TTC549 (cell line): ENCODE measurements around the gene CNTNAP2.

Source experiments
- FAIRE-seq: peaks from 2 replicates; lab custom pipeline; 2012; peaks lifted over from hg19 to GRCh38; lab: Jason Lieb, UNC

The CNTNAP2 gene

GRCh38 chr7:147411096-147411495 lies 1294.5 kb downstream of the CNTNAP2 start:
- FAIRE-seq, result no peak

GRCh38 chr7:147412109-147412508 lies 1295.5 kb downstream of the CNTNAP2 start:
- no peak for FAIRE-seq

DNA sequence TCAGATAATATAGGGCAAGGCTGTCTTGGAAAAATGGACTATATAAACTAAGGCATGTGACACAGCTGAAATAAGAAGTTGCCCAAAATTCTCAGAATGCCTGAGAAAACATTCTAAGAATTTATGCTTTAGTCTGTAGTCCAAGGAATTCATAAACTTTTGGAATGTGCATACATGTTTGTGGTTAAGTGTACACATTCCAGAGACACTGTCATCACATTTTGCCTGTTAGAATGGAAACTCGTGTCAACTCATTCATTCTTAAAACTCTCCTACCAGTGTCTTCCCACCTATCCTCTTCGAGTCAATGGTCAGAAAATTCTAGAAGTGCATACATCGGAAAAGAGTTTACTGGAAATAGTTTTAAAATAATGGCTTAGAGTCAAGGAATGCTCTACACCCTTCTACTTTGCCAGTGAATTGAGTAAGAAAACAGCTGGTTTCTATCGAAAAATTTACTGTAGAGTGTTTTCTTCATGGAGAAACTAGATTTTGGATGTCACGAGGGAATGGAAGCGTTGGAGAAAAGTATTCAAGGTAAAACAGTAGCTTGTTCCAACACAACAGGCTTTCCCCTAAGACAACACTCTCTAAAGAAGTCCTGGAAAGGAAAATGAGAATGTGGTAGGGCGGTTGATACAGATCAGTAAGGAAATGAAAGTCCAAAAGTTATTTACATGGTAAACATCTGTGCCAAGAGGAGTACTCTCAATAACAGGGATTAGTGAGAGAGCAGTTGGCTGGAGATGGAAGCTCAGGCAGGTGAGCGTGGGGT lies 1296.4 kb downstream of the CNTNAP2 start:
- no peak for FAIRE-seq

DNA sequence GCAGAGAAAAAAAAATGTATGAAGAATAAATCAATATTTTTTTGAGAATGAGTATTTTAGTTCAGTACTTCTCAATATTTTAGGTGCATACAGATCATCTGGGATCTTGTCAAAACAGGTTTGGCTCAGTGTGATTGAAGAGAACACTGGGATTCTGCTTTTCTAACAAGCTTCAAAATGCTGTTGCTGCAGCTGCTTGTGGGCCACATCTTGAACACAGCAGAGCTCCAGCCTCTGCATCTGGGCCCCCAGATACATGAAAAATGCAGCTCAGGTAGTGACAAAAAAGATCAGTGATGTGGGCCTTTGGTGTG lies 1296.9 kb downstream of the CNTNAP2 start:
- no peak for FAIRE-seq

DNA sequence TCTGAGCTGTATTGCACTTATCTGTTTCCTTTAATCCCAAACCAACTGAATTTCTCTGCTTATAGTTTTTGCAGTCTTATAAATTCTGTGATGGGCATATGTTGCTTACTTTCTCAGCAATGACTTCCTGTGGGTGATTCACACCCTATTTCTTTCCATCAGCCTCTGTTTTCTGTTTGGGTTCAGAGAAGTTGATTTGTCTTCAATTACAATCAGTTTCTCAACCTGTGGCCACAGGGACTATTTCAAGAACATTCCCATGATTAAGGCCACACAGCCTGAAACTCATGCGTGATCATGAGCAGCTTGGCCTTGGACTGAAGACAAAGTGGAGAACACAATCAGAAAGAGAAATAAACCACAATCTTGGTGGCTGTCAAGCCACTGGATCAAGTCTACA lies 1299.4 kb downstream of the CNTNAP2 start:
- FAIRE-seq, result no peak

- no peak for FAIRE-seq
These were observed 1302.4 kb downstream of the CNTNAP2 start for GRCh38 chr7:147418966-147419365.

DNA sequence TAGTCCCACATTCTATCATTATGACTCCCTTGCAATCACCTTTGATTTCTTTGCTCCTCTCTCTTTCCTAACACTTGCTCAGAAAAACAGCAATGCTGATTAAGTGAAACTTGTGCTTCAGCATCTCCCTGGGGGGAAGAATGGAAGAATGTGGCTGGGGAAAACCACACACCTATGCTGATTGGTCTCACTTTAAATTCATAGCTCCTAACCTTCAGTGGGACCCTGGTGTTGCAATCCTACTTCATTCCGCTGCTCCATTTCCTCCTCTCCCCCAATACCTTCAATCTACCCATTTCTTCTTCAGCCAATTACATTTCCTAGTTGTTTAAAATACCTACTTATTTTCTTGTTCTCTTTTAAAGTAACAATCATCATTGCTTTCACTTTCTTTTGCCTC lies 1307.3 kb downstream of the CNTNAP2 start:
- no peak for FAIRE-seq

DNA sequence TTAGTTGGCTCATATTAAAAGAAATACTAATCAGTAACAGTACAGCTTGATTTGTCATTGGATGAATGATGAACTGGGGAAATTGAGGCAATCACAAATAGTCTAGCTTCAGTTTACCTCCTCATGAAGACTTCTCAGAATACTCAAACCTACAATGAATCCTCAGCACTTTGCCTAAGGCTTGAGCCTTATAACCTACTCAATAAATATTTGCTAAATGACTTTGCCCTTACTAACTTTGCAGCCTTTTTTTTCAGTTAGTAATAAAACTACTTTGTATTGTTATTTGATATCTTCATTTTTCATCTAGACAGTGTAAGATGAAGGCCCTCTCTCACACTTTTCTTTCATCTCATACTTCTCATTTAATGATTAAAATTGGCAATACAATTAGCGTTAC lies 1311.5 kb downstream of the CNTNAP2 start:
- no peak for FAIRE-seq

DNA sequence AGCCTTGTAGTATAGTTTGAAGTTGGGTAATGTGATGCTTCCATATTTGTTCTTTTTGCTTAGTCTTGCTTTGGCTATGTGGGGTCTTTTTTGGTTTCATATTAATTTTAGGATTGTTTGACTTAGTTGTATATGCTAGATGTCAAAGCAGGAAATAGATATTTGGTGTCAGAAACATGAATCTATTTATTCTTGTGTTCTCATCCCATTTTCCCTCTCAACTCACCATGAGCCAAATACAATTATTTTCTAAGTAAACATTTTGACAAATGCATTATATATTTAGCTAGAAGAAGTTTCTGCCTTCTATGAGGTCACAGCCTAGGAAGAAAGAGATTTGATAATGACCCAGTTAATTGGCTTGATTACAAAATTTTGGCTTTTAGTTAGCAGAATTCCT lies 1313.4 kb downstream of the CNTNAP2 start:
- no peak for FAIRE-seq

GRCh38 chr7:147432079-147432478 lies 1315.5 kb downstream of the CNTNAP2 start:
- FAIRE-seq, result no peak

- FAIRE-seq, result no peak
These were observed 1316.0 kb downstream of the CNTNAP2 start for GRCh38 chr7:147432576-147432975.

- no peak for FAIRE-seq
These were observed 1320.1 kb downstream of the CNTNAP2 start for GRCh38 chr7:147436718-147437117.

DNA sequence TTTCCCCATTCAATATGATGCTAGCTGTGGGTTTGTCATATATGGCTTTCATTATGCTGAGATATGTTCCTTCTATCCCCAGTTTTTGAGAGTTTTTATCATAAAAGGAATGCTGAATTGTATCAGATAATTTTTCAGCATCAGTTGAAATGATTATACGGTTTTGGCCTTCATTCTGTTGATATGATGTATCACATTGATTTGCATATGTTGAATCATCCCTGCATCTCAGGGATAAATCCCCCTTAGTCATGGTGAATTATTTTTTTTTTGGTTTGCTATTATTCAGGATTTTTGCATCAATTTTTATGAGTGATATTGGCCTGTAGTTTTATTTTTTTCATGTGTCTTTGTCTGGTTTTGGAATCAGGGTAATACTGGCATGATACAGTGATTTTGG lies 1321.6 kb downstream of the CNTNAP2 start:
- no peak for FAIRE-seq

GRCh38 chr7:147443942-147444341 lies 1327.3 kb downstream of the CNTNAP2 start:
- FAIRE-seq, result no peak

DNA sequence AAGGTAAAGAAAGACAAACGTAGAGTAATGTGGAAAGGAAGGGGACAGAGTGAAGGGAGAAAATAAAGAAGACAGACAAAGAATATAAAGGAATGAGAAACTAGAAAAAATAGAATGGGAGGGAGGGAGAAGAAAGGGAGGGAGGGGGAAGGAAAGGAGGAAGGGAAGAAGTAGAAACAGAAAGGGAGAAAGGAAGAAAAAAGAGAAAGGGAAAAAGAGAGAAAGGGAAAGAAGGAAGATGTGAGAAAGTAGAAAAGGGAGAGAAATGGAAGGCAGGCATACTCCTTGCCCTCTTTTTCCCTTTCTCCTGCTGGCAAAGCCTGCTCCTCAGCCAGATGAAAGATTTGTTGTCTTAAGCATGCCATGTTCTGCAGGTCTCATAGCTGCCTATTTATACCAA lies 1336.2 kb downstream of the CNTNAP2 start:
- FAIRE-seq, result no peak

DNA sequence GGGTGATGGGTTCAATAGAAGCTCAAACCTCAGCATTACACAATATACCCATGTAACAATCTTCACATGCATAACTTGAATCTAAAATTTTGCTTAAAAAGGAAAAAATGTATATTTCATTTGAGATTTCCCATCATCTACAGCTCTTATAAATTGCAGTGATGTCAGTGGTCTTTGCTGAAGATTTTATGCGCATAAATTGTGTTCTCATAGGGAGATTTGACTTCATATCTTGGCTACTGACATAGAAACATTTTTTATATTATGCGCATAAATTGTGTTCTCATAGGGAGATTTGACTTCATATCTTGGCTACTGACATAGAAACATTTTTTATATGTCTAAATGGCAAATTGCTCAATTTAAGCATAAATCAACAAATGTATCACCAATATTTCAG lies 1348.6 kb downstream of the CNTNAP2 start:
- no peak for FAIRE-seq

DNA sequence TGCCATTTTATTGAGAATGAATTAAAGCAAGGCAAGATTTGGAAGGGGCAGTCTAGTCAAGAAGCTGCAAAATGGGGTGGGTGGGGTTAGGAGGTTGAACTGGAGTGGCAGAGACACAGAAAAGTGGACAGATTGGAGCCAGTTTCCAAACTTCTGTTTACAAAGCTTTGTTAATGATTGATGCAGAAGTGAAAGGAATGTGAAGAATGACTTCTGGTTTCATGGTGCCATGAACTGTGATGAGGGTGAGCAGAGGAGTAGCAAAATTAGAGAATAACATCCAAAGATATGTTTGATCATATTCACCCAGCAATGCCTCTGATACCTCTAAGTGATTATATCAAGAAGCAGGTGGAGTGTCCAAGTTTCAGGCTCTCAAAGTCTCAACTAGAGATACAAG lies 1356.0 kb downstream of the CNTNAP2 start:
- no peak for FAIRE-seq

- no peak for FAIRE-seq
These were observed 1358.3 kb downstream of the CNTNAP2 start for GRCh38 chr7:147474862-147475261.

DNA sequence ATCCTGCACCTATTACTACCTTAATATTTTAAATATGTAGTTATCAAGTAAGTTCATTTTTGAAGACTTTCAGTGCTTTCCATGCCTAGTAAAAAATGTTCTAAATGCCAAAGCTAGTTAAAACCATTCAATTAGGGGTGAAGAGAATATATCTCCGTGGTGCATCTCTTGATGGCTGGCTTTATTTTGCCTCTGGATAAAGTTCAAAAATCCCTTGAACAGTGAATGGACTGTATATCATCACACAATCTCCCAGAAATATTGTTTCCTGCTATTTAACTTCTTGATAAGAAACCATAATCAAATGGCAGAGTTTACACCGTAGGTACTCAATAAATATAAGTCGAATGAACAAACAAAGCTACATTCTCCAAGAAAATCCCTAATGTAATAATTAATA lies 1360.9 kb downstream of the CNTNAP2 start:
- no peak for FAIRE-seq

- FAIRE-seq, result no peak
These were observed 1362.2 kb downstream of the CNTNAP2 start for GRCh38 chr7:147478796-147479195.

- FAIRE-seq, result no peak
These were observed 1367.2 kb downstream of the CNTNAP2 start for GRCh38 chr7:147483634-147484292.

DNA sequence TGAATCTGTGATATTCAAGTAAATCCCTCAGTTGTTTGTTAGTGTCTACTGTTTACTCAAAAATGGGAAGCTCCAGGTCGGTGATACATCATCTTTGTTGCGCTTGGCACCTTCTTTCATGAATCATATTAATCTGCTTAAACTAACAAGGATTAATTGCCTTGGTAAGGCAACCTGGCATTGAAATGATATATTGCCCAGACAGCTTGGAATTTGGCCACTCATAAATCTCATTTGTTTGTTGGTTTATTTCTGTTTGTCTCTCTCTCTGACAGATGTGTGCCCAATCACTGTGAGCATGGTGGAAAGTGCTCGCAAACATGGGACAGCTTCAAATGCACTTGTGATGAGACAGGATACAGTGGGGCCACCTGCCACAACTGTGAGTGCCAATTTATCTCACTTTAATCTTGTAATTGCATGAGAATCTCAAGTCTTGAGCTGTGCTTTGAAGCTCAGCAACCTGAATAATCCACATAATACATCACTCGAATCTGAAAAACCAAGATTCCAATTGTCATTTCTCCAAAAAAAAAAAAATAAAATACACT lies 1369.1 kb downstream of the CNTNAP2 start:
- FAIRE-seq, result no peak

DNA sequence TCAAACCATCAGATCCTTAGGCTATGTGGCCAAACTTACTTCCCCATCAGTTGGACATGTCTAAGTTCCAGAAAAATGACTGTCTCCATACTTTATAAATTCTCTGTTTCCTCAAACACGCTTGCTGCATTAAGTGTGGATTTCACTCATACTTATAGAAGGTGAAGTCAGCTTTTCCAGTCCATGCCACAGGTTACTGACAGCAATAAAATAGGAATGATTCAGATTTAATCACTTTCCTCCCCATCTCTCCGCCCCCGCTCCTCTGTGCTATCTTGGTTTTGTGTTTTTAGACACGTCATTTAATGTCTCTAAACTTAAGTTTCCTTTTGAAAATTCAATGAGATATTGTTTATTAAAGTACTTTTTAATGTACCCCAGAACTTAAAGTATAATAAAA lies 1376.0 kb downstream of the CNTNAP2 start:
- no peak for FAIRE-seq

DNA sequence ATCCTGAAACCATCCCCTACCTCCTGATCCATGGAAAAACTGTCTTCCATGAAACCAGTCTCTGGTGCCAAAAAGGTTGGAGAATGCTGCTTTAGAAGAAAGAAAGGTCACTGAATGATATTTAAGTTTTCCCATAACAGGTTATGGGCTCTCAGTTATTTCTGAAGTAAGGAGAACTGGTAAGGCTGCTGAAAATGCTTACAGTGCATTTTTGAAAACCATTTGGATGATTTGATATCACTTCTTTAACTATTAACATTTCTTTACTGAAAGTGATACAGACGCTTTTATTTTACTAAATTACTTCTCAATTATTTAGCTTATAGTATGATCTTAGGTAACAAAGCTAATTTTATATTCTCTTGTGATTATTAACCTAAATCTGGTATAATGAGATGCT lies 1379.6 kb downstream of the CNTNAP2 start:
- FAIRE-seq, result no peak
